GM18508 (cell line): ENCODE results near the gene GTF3C6.
"Not testable (repeated sequence)": the region's sequence is repeated elsewhere in the genome, so short reads cannot be mapped to it uniquely, and the experiment has no call there.

ENCODE experiments used
- ATAC-seq: cut with Tn5 transposase; IDR thresholded peaks from one replicate; pipeline ENCODE4 v1.9.1; 2021; ENCODE audit warnings: moderate number of reproducible peaks; ENCODE audit not compliant: insufficient read depth, unreplicated experiment

GTF3C6 gene

GRCh38 chr6:110976575-110976974, 18.1 kb downstream of the GTF3C6 start:
- no peak for ATAC-seq

GRCh38 chr6:110979565-110980101, 21.1 kb downstream of the GTF3C6 start:
- ATAC-seq, result no peak

GRCh38 chr6:110980227-110980626, 21.7 kb downstream of the GTF3C6 start:
- no peak for ATAC-seq

GRCh38 chr6:110980648-110981047, 22.1 kb downstream of the GTF3C6 start:
- no peak for ATAC-seq

GRCh38 chr6:110981202-110981600, 22.7 kb downstream of the GTF3C6 start:
- no peak for ATAC-seq

GRCh38 chr6:110990840-110991576, 32.5 kb downstream of the GTF3C6 start:
- no peak for ATAC-seq

GRCh38 chr6:110996691-110997090, 38.2 kb downstream of the GTF3C6 start:
- no peak for ATAC-seq

GRCh38 chr6:110999634-111000270, 41.2 kb downstream of the GTF3C6 start:
- no peak for ATAC-seq

- ATAC-seq, result no peak
Observed at GRCh38 chr6:111002350-111002749, 43.8 kb downstream of the GTF3C6 start.

- ATAC-seq, result no peak
Observed at GRCh38 chr6:111011360-111012142, 53.0 kb downstream of the GTF3C6 start.

GRCh38 chr6:111012143-111012452, 53.6 kb downstream of the GTF3C6 start:
- ATAC-seq, result no peak

- ATAC-seq, result not testable (repeated sequence)
Observed at GRCh38 chr6:111012520-111012919, 54.0 kb downstream of the GTF3C6 start.

- no peak for ATAC-seq
Observed at GRCh38 chr6:111013144-111013915, 54.8 kb downstream of the GTF3C6 start.

- no peak for ATAC-seq
Observed at GRCh38 chr6:111015389-111016124, 57.1 kb downstream of the GTF3C6 start.

- not testable (repeated sequence) for ATAC-seq
Observed at GRCh38 chr6:111017241-111017640, 58.7 kb downstream of the GTF3C6 start.
